Body of pancreas (tissue), 4 donors: Measurements from ENCODE around the gene ZBTB4. TPM values are rescaled to one million over a fixed set of nuclear protein-coding genes. Genes with fewer than 3 reads are reported as not detected.
"Not testable (repeated sequence)": the region's sequence is repeated elsewhere in the genome, so short reads cannot be mapped to it uniquely, and the experiment has no call there.

Experiments used
- ATAC-seq: fragments of 150-250 bp; one replicate; pipeline ENCODE4 v1.9.1; 2016
- DNase-seq, 4 donors: peaks; one replicate each; pipeline ENCODE4 v3.0.0-alpha.2; 2019
- H3K27ac ChIP-seq, 4 donors: fragments of 200-600 bp; sonication (generic); 1 replicate in 3 of 4; 2 replicates in 1 of 4; pipeline versions ENCODE4 v1.5.1 to v1.6.1; 2016 to 2019; ENCODE audit warnings: mild to moderate bottlenecking in 1 of 4, mixed read lengths in 1 of 4, moderate library complexity in 1 of 4
- H3K27me3 ChIP-seq, 2 donors: fragments of 200-600 bp; sonication (generic); one replicate each; pipeline ENCODE4 v1.6.0; 2016; ENCODE audit warnings: mild to moderate bottlenecking in 1 of 2
- H3K36me3 ChIP-seq, 2 donors: fragments of 200-600 bp; sonication (generic); replicated peaks in 1 of 2; 2 replicates each; pipeline ENCODE4 v1.5.1; 2016; ENCODE audit warnings: low read depth in 2 of 2; ENCODE audit not compliant: insufficient read depth in 1 of 2
- H3K4me1 ChIP-seq: fragments of 200-600 bp; sonication (generic); one replicate; pipeline ENCODE4 v1.6.0; 2016
- H3K4me3 ChIP-seq, 2 donors: fragments of 200-600 bp; sonication (generic); 1 replicate in 1 of 2; 2 replicates in 1 of 2; pipeline ENCODE4 v1.5.1; 2016 to 2019
- H3K9me3 ChIP-seq, 3 donors: fragments of 200-600 bp; sonication (generic); 1 replicate in 2 of 3; 2 replicates in 1 of 3; pipeline ENCODE4 v1.5.1; 2016
- POLR2A ChIP-seq, 3 donors: fragments of 450-650 bp; IDR thresholded peaks; one replicate each; pipeline ENCODE4 v1.6.1; 2016; ENCODE audit warnings: antibody characterized with exemption in 3 of 3, mild to moderate bottlenecking in 2 of 3
- WGBS, 2 donors: methylation state at CpG; one replicate each; pipeline ENCODE4 v1.1.5; 2017; 5-methylcytosine and 5-hydroxymethylcytosine counted together
- intact Hi-C: fragments of 100-400 bp; cut with DNase I; formaldehyde crosslinking; loops from one replicate; pipeline ENCODE4 v1.15.1; 2023
- total RNA-seq, 2 donors: library from RNA; depleted of rRNA; stranded (reverse); fragments of >200 nt; gene quantifications; one replicate each; pipeline ENCODE4 v1.1.0, GENCODE V29; 2016
- TF ChIP-seq, protein P1 (sequence below), 7 experiments: fragments of 450-650 bp in 4 of 7; fragments of 200-600 bp in 3 of 7; sonication (generic) in 3 of 7; IDR thresholded peaks; one replicate each; pipeline ENCODE4 v1.5.1; 2016 to 2019; ENCODE audit warnings: antibody characterized with exemption in 7 of 7

Gene ZBTB4
- total RNA-seq, 2 donors from 2014 or later = 30.9 to 38.2 TPM

DNA sequence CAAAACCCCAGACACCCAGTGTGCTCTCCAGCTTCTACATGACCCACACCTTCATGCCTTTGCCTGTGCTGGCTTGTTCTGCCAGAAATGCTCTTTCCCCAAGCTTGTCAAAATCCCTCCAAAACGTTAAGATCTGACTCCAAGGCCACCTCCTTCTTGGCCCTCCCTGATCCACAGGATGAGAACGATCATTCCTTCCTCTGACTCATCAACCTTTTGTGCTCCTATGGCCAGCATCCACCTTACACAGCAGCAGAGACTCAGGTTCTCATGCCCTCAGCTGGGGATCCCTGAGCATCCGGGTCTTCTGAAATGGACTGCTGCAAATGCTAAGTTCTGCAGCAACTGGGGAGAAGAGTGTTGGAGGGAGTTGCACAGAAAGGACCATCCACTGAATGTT lies 2.9 kb downstream of the ZBTB4 start:
- peaks cover 60% of the 10 kb centered on the region for H3K4me1 ChIP-seq
- no peak for DNase-seq
- intact Hi-C loops = no loop called here

DNA sequence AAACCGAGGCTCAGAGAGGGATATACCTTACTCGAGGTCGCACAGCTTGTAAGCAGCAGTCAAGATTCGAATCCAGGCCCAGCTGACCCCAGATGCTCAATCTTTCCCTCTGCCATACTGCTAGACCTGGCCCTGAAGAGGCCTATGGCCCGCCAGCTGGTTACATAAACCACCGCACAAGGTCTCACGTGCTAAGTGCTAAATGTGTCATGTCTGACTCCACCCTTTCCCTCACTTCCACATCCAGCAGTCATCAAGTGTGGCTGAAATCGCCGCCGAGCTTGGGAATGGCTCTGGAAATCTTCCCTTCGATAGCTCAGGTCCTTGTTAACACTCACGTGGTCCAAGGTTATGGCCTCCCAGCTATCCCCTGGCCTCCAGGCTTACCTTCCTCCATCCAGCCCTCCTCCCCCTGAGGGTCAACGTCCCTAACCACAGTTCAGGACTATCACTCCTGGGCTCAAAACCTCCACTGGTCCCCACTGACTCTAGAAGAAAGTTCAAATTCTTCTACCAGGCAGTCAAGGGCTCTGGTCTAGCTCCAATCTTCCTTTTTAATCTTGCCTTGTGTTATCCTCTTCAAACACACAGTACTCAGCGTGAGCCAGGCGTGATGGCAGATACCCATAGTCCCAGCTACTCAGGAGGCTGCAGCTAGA lies 3.5 kb downstream of the ZBTB4 start:
- H3K4me1 ChIP-seq = peaks cover 66% of the 10 kb centered on the region
- intact Hi-C loops = no loop called here
- H3K4me3 ChIP-seq = no peak overlapping the region
- no peaks in the 10 kb centered on the region for H3K27me3 ChIP-seq
- WGBS, 2 donors = 52 to 57% methylated on average over 15 of the region's 15 CpGs
- H3K36me3 ChIP-seq = no peaks in the 10 kb centered on the region
- H3K27ac ChIP-seq = peak overlapping the region; percentile 13 to 99 (median 50)
- no peaks in the 10 kb centered on the region for H3K9me3 ChIP-seq
- ATAC-seq = no peak
- TF ChIP-seq, protein P1, sequence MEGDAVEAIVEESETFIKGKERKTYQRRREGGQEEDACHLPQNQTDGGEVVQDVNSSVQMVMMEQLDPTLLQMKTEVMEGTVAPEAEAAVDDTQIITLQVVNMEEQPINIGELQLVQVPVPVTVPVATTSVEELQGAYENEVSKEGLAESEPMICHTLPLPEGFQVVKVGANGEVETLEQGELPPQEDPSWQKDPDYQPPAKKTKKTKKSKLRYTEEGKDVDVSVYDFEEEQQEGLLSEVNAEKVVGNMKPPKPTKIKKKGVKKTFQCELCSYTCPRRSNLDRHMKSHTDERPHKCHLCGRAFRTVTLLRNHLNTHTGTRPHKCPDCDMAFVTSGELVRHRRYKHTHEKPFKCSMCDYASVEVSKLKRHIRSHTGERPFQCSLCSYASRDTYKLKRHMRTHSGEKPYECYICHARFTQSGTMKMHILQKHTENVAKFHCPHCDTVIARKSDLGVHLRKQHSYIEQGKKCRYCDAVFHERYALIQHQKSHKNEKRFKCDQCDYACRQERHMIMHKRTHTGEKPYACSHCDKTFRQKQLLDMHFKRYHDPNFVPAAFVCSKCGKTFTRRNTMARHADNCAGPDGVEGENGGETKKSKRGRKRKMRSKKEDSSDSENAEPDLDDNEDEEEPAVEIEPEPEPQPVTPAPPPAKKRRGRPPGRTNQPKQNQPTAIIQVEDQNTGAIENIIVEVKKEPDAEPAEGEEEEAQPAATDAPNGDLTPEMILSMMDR (IDR thresholded peaks at IDR 0.05) = no peak
- TF ChIP-seq POLR2A (IDR thresholded peaks at IDR 0.05) = no peak
- peak; percentile 36 to 63 (median 54) for DNase-seq

More for the DNA sequence above, 2.9 kb downstream of the ZBTB4 start:
- Histone ChIP-seq H3K36me3 (no peaks in the 10 kb centered on the region), H3K27ac (peak overlapping the region; percentile 13 to 99 (median 50)), H3K27me3 (no peaks in the 10 kb centered on the region), H3K9me3 (no peaks in the 10 kb centered on the region), H3K4me3 (no peak overlapping the region)
- WGBS, 2 donors = 17 to 30% methylated on average over 3 of the region's 3 CpGs
- no peak for ATAC-seq
- TF ChIP-seq POLR2A (IDR thresholded peaks at IDR 0.05) = no peak
- TF ChIP-seq, protein P1 (IDR thresholded peaks at IDR 0.05) = no peak

DNA sequence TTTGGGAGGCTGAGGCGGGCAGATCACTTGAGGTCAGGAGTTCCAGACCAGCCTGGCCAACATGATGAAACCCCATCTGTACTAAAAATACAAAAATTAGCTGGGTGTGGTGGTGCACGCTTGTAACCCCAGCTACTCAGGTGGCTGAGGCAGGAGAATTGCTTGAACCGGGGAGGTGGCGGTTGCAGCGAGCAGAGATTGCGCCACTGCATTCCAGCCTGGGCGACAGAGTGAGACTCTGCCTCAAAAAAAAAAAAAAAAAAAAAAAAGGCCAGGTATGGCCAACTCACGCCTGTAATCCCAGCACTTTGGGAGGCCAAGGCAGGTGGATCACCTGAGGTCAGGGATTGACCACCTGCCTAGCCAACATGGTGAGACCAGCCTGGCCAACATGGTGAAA lies 4.7 kb downstream of the ZBTB4 start:
- ATAC-seq, intact Hi-C loops, DNase-seq, H3K9me3 ChIP-seq, H3K36me3 ChIP-seq, H3K4me3 ChIP-seq, H3K27me3 ChIP-seq: not testable (repeated sequence)
- H3K4me1 ChIP-seq = peaks cover 72% of the 10 kb centered on the region
- peak overlapping the region in 2 of 4 donors; percentile 51 to 99 for H3K27ac ChIP-seq
- WGBS, 2 donors = 78% methylated on average over 8 of the region's 8 CpGs

DNA sequence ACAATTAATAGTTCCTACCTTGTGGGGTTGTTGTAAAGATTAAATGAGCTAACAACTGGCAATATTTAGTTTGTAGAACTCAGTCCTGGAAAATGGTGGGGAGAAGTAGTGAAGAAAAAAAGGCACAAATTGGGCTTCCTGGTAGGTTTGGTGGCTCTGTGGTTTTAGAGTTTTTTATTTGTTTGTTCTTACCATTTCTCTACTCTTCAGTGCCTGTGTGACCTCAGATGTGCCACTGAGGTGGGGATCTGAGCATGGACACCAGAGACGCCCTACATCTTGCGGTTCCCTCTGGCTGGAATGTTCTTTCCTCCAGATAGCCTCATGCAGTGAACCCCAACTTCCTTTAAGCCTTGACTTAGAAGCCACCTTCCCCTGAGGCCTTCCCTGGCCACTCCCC lies 7.7 kb downstream of the ZBTB4 start:
- DNase-seq (no peak), ATAC-seq (no peak)
- Histone ChIP-seq H3K4me1 (peaks cover 79% of the 10 kb centered on the region), H3K27me3 (no peaks in the 10 kb centered on the region), H3K36me3 (no peaks in the 10 kb centered on the region), H3K27ac (peak overlapping the region in 3 of 4 donors; percentile 81 to 94 (median 88)), H3K9me3 (no peaks in the 10 kb centered on the region), H3K4me3 (no peak overlapping the region)
- no peak for TF ChIP-seq POLR2A (IDR thresholded peaks at IDR 0.05)
- TF ChIP-seq, protein P1 (IDR thresholded peaks at IDR 0.05) = no peak
- 78 to 88% methylated on average over 2 of the region's 2 CpGs for WGBS, 2 donors
- intact Hi-C loops = no loop called here

DNA sequence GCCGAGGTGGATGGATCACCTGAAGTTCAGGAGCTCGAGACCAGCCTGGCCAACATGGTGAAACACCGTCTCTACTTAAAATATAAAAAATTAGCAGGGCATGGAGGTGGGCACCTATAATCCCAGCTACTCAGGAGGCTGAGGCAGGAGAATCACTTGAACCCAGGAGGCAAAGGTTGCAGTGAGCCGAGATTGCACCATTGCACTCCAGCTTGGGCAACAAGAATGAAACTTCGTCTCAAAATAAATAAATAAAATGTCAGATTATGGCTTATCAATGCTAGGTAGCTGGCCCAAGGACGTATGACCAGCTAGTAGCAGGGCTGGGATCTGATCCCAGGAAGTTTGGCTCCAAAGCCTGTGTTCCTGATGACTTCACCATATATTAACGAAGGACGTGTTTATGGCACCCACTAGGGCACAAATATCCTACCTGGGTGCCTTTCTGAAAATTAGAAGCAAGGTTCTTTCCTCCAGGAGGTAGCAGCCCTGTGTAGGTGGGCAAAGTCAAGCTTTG lies 8.9 kb downstream of the ZBTB4 start:
- intact Hi-C loops, H3K4me3 ChIP-seq, H3K9me3 ChIP-seq, H3K27me3 ChIP-seq, H3K36me3 ChIP-seq: not testable (repeated sequence)
- H3K4me1 ChIP-seq = peaks cover 76% of the 10 kb centered on the region
- ATAC-seq = peak; percentile 96
- DNase-seq = peak; percentile 77 to 92 (median 84)
- TF ChIP-seq, protein P1 (IDR thresholded peaks at IDR 0.05) = peak in 2 of 7 experiments; percentile 16 to 38
- TF ChIP-seq POLR2A (IDR thresholded peaks at IDR 0.05) = peak in 2 of 3 donors; percentile 18 to 37
- H3K27ac ChIP-seq = peak overlapping the region; percentile 75 to 94 (median 84)
- whole genome bisulfite sequencing, 2 donors = 41 to 54% methylated on average over 6 to 8 of the region's 8 CpGs

DNA sequence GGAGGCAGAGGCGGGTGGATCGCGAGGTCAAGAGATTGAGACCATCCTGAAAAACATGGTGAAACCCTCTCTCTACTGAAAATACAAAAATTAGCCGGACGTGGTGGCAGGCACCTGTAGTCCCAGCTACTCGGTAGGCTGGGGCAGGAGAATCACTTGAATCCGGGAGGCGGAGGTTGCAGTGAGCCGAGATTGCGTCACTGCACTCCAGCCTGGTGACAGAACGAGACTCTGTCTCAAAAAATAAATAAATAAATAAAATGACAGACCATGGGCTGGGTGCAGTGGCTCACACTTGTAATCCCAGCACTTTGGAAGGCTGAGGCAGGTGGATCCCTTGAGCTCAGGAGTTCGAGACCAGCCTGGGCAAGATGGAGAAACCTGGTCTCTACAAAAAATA lies 9.6 kb downstream of the ZBTB4 start:
- DNase-seq, ATAC-seq, intact Hi-C loops, H3K36me3 ChIP-seq, H3K27me3 ChIP-seq, H3K4me3 ChIP-seq, H3K9me3 ChIP-seq: not testable (repeated sequence)
- WGBS, 2 donors = 94% methylated on average over 12 of the region's 12 CpGs
- peaks cover 69% of the 10 kb centered on the region for H3K4me1 ChIP-seq
- peak overlapping the region in 3 of 4 donors; percentile 81 to 94 (median 88) for H3K27ac ChIP-seq
